Keratinocyte (primary cell): ENCODE data around the gene FAM13A.

ENCODE experiments used
- CTCF ChIP-seq, 3 experiments: IDR thresholded peaks in 1 of 3; conservative IDR thresholded peaks in 1 of 3; optimal IDR thresholded peaks in 1 of 3; 2 replicates in 2 of 3; 3 replicates in 1 of 3; pipeline versions ENCODE3 to v1.5.1; 2011; ENCODE audit warnings: low read length in 3 of 3, mild to moderate bottlenecking in 3 of 3, moderate library complexity in 2 of 3, control low read depth in 1 of 3, inconsistent platforms in 1 of 3; ENCODE audit not compliant: insufficient read depth in 2 of 3; ENCODE audit errors: extremely low read depth in 1 of 3
- EZH2 ChIP-seq: IDR thresholded peaks from one replicate; pipeline ENCODE4 v1.6.1; 2012; ENCODE audit warnings: inconsistent platforms, mild to moderate bottlenecking, low read length, moderate library complexity

GRCh38 chr4:88804234-88804633 lies 252.8 kb downstream of the FAM13A start:
- TF ChIP-seq EZH2 (no peak), CTCF (optimal IDR thresholded peaks at IDR 0.05 in 1 of 3, IDR thresholded peaks at IDR 0.05 in 1 of 3, conservative IDR thresholded peaks at IDR 0.05 in 1 of 3; ENCODE audit: extremely low read depth in 1 of 3, insufficient read depth in 2 of 3, low read length in 3 of 3) (no peak)
